ENCODE data around the gene SCGB1A1. TPM values are rescaled to one million over a fixed set of nuclear protein-coding genes. Genes with fewer than 3 reads are reported as not detected.

SCGB1A1 gene
- total RNA-seq, 1 donor: not detected

- no peak overlapping the region for H3K4me3 ChIP-seq (ENCODE audit: low read depth, low read length)
- DNase-seq (ENCODE audit: low read depth): peak; percentile 92
- TF ChIP-seq, protein P1, sequence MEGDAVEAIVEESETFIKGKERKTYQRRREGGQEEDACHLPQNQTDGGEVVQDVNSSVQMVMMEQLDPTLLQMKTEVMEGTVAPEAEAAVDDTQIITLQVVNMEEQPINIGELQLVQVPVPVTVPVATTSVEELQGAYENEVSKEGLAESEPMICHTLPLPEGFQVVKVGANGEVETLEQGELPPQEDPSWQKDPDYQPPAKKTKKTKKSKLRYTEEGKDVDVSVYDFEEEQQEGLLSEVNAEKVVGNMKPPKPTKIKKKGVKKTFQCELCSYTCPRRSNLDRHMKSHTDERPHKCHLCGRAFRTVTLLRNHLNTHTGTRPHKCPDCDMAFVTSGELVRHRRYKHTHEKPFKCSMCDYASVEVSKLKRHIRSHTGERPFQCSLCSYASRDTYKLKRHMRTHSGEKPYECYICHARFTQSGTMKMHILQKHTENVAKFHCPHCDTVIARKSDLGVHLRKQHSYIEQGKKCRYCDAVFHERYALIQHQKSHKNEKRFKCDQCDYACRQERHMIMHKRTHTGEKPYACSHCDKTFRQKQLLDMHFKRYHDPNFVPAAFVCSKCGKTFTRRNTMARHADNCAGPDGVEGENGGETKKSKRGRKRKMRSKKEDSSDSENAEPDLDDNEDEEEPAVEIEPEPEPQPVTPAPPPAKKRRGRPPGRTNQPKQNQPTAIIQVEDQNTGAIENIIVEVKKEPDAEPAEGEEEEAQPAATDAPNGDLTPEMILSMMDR (IDR thresholded peaks at IDR 0.05; ENCODE audit: insufficient read depth, low read length): no peak
Measured at GRCh38 chr11:62398011-62398994, 20.5 kb upstream of the SCGB1A1 start.

- DNase-seq (ENCODE audit: low read depth): peak; percentile 65
- TF ChIP-seq, protein P1 (IDR thresholded peaks at IDR 0.05; ENCODE audit: insufficient read depth, low read length): no peak
- no peak overlapping the region for H3K4me3 ChIP-seq (ENCODE audit: low read depth, low read length)
Measured at GRCh38 chr11:62399172-62399877, 19.5 kb upstream of the SCGB1A1 start.

GRCh38 chr11:62399878-62400266 lies 19.0 kb upstream of the SCGB1A1 start:
- H3K4me3 ChIP-seq (ENCODE audit: low read depth, low read length): no peak overlapping the region
- no peak for DNase-seq (ENCODE audit: low read depth)
- TF ChIP-seq, protein P1 (IDR thresholded peaks at IDR 0.05; ENCODE audit: insufficient read depth, low read length): peak; percentile 19

DNA sequence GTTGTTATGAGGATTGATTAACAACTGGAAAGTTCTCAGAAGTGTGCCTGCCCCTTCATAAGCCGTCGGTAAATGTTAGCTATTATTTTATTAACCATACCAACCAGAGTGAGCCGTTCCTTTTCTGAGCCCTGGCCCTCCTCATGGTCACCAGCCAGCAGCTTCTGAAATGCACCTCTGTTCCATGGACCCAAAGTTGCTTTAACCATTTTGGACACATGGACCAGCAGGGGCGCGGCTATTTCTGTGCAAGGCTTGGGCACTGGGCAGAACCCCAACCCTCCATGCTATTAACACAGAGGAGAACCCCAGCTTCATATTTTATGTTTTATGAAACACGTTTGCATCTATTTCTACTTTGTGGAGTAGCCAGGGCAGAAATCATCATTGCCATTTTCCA lies 18.6 kb upstream of the SCGB1A1 start:
- DNase-seq (ENCODE audit: low read depth): no peak
- TF ChIP-seq, protein P1 (IDR thresholded peaks at IDR 0.05; ENCODE audit: insufficient read depth, low read length): no peak
- H3K4me3 ChIP-seq (ENCODE audit: low read depth, low read length): no peak overlapping the region

- TF ChIP-seq, protein P1 (IDR thresholded peaks at IDR 0.05; ENCODE audit: insufficient read depth, low read length): no peak
- DNase-seq (ENCODE audit: low read depth): peak; percentile 94
- H3K4me3 ChIP-seq (ENCODE audit: low read depth, low read length): no peak overlapping the region
Measured at GRCh38 chr11:62400760-62401159, 18.1 kb upstream of the SCGB1A1 start.

GRCh38 chr11:62401356-62401755 lies 17.5 kb upstream of the SCGB1A1 start:
- TF ChIP-seq, protein P1 (IDR thresholded peaks at IDR 0.05; ENCODE audit: insufficient read depth, low read length): no peak
- no peak for DNase-seq (ENCODE audit: low read depth)
- no peak overlapping the region for H3K4me3 ChIP-seq (ENCODE audit: low read depth, low read length)
